ENCODE data around the gene PPM1A.

PPM1A gene

DNA sequence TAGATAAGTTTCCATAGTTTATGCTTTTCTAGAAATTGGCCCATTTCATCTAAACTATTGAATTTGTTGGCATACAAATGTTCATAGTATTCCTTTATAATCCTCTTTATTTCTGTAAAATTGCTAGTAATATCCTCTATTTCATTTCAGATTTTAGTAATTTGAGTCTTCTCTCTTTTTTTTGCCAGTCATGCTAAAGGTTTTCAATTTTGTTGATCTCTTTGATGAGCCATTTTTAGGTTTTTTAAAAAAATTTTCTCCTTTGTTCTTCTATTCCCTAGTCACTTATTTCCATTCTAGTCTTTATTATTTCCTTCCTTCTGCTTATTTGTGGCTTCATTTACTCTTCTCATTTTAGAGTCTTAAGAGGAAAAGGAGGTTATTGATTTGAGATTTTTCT is 19.4 kb upstream of the PPM1A start:
- Mint-ChIP-seq H3K36me3 (ENCODE audit: low read depth) (peaks cover 3% of the 10 kb centered on the region), H3K4me1 (no peaks in the 10 kb centered on the region), H3K4me3 (no peak overlapping the region), H3K27me3 (ENCODE audit: low read depth) (no peaks in the 10 kb centered on the region), H3K9me3 (peaks cover 15% of the 10 kb centered on the region), H3K27ac (no peak overlapping the region)
- TF ChIP-seq, protein P1, sequence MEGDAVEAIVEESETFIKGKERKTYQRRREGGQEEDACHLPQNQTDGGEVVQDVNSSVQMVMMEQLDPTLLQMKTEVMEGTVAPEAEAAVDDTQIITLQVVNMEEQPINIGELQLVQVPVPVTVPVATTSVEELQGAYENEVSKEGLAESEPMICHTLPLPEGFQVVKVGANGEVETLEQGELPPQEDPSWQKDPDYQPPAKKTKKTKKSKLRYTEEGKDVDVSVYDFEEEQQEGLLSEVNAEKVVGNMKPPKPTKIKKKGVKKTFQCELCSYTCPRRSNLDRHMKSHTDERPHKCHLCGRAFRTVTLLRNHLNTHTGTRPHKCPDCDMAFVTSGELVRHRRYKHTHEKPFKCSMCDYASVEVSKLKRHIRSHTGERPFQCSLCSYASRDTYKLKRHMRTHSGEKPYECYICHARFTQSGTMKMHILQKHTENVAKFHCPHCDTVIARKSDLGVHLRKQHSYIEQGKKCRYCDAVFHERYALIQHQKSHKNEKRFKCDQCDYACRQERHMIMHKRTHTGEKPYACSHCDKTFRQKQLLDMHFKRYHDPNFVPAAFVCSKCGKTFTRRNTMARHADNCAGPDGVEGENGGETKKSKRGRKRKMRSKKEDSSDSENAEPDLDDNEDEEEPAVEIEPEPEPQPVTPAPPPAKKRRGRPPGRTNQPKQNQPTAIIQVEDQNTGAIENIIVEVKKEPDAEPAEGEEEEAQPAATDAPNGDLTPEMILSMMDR (IDR thresholded peaks at IDR 0.05; ENCODE audit: unreplicated experiment in 3 of 3) = no peak

- TF ChIP-seq, protein P1 (IDR thresholded peaks at IDR 0.05; ENCODE audit: unreplicated experiment in 3 of 3) = no peak
- H3K4me1 Mint-ChIP-seq = no peaks in the 10 kb centered on the region
- no peak overlapping the region for H3K4me3 Mint-ChIP-seq
- no peaks in the 10 kb centered on the region for H3K27me3 Mint-ChIP-seq (ENCODE audit: low read depth)
- peaks cover 3% of the 10 kb centered on the region for H3K36me3 Mint-ChIP-seq (ENCODE audit: low read depth)
- no peak overlapping the region for H3K27ac Mint-ChIP-seq
- H3K9me3 Mint-ChIP-seq = peaks cover 15% of the 10 kb centered on the region
Measured at GRCh38 chr14:60232185-60232584, 16.8 kb upstream of the PPM1A start.

- H3K4me1 Mint-ChIP-seq = no peaks in the 10 kb centered on the region
- H3K9me3 Mint-ChIP-seq = peaks cover 15% of the 10 kb centered on the region
- H3K4me3 Mint-ChIP-seq = no peak overlapping the region
- no peaks in the 10 kb centered on the region for H3K27me3 Mint-ChIP-seq (ENCODE audit: low read depth)
- TF ChIP-seq, protein P1 (IDR thresholded peaks at IDR 0.05; ENCODE audit: unreplicated experiment in 3 of 3) = no peak
- peaks cover 3% of the 10 kb centered on the region for H3K36me3 Mint-ChIP-seq (ENCODE audit: low read depth)
- H3K27ac Mint-ChIP-seq = no peak overlapping the region
Measured at GRCh38 chr14:60233251-60233650, 15.8 kb upstream of the PPM1A start.

GRCh38 chr14:60233891-60234290 is 15.1 kb upstream of the PPM1A start:
- Mint-ChIP-seq H3K4me3 (no peak overlapping the region), H3K9me3 (peaks cover 15% of the 10 kb centered on the region), H3K4me1 (no peaks in the 10 kb centered on the region), H3K36me3 (ENCODE audit: low read depth) (peaks cover 3% of the 10 kb centered on the region), H3K27ac (no peak overlapping the region), H3K27me3 (ENCODE audit: low read depth) (no peaks in the 10 kb centered on the region)
- TF ChIP-seq, protein P1 (IDR thresholded peaks at IDR 0.05; ENCODE audit: unreplicated experiment in 3 of 3) = no peak

GRCh38 chr14:60235440-60235839 is 13.6 kb upstream of the PPM1A start:
- TF ChIP-seq, protein P1 (IDR thresholded peaks at IDR 0.05; ENCODE audit: unreplicated experiment in 3 of 3) = no peak
- no peak overlapping the region for H3K4me3 Mint-ChIP-seq
- no peaks in the 10 kb centered on the region for H3K27me3 Mint-ChIP-seq (ENCODE audit: low read depth)
- H3K4me1 Mint-ChIP-seq = no peaks in the 10 kb centered on the region
- H3K27ac Mint-ChIP-seq = no peak overlapping the region
- H3K9me3 Mint-ChIP-seq = peaks cover 15% of the 10 kb centered on the region
- H3K36me3 Mint-ChIP-seq (ENCODE audit: low read depth) = peaks cover 3% of the 10 kb centered on the region

GRCh38 chr14:60238955-60239354 is 10.1 kb upstream of the PPM1A start:
- H3K36me3 Mint-ChIP-seq (ENCODE audit: low read depth) = no peaks in the 10 kb centered on the region

More at GRCh38 chr14:60238955-60239354, 10.1 kb upstream of the PPM1A start:
- TF ChIP-seq, protein P1 (IDR thresholded peaks at IDR 0.05; ENCODE audit: unreplicated experiment in 3 of 3) = no peak
- Mint-ChIP-seq H3K9me3 (no peaks in the 10 kb centered on the region), H3K27me3 (ENCODE audit: low read depth) (no peaks in the 10 kb centered on the region), H3K27ac (no peak overlapping the region), H3K4me1 (no peaks in the 10 kb centered on the region), H3K4me3 (no peak overlapping the region)

Measured in nephron (organoid).